Measurements from ENCODE around the gene CDH22. TPM values are rescaled to one million over a fixed set of nuclear protein-coding genes. Genes with fewer than 3 reads are reported as not detected.

CDH22 gene
- total RNA-seq = not detected in 2 replicates

GRCh38 chr20:46308258-46309157 lies at the start of gene CDH22:
Gene CDH22 (minus strand): TSS chr20:46308498. CDS start chr20:46251294, 57,204 bp downstream.
- intact Hi-C loops (cut with micrococcal nuclease) = no loop called here

- intact Hi-C loops (cut with micrococcal nuclease) = no loop called here
These were observed 48.8 kb upstream of the CDH22 start for GRCh38 chr20:46357030-46357514.

GRCh38 chr20:46356195-46357029 lies 48.1 kb upstream of the CDH22 start:
- intact Hi-C loops (cut with micrococcal nuclease) = no loop called here

GRCh38 chr20:46355778-46356177 lies 47.5 kb upstream of the CDH22 start:
- intact Hi-C loops (cut with micrococcal nuclease) = no loop called here

GRCh38 chr20:46354920-46355654 lies 46.8 kb upstream of the CDH22 start:
- intact Hi-C loops (cut with micrococcal nuclease) = no loop called here

- intact Hi-C loops (cut with micrococcal nuclease) = no loop called here
These were observed 45.9 kb upstream of the CDH22 start for GRCh38 chr20:46354207-46354555.

GRCh38 chr20:46353500-46354206 lies 45.4 kb upstream of the CDH22 start:
- intact Hi-C loops (cut with micrococcal nuclease) = no loop called here

- intact Hi-C loops (cut with micrococcal nuclease) = no loop called here
These were observed 44.2 kb upstream of the CDH22 start for GRCh38 chr20:46352370-46352938.

- intact Hi-C loops (cut with micrococcal nuclease) = no loop called here
These were observed 43.2 kb upstream of the CDH22 start for GRCh38 chr20:46351357-46352058.

GRCh38 chr20:46350986-46351267 lies 42.6 kb upstream of the CDH22 start:
- intact Hi-C loops (cut with micrococcal nuclease) = no loop called here

- intact Hi-C loops (cut with micrococcal nuclease) = no loop called here
These were observed 42.1 kb upstream of the CDH22 start for GRCh38 chr20:46350201-46350985.

GRCh38 chr20:46349742-46350056 lies 41.4 kb upstream of the CDH22 start:
- intact Hi-C loops (cut with micrococcal nuclease) = loop anchor here (1.0 to 2.0 kb wide), 4 partner anchors 42 to 335 kb away; no protein-coding TSS in a partner anchor

- intact Hi-C loops (cut with micrococcal nuclease) = loop anchor here (1.0 to 2.0 kb wide), 4 partner anchors 42 to 334 kb away; no protein-coding TSS in a partner anchor
These were observed 40.9 kb upstream of the CDH22 start for GRCh38 chr20:46349035-46349741.

GRCh38 chr20:46347841-46348803 lies 39.8 kb upstream of the CDH22 start:
- intact Hi-C loops (cut with micrococcal nuclease) = loop anchor here (2.0 kb wide), 3 partner anchors 215 to 333 kb away; no protein-coding TSS in a partner anchor

- intact Hi-C loops (cut with micrococcal nuclease) = no loop called here
These were observed 38.5 kb upstream of the CDH22 start for GRCh38 chr20:46346770-46347169.

GRCh38 chr20:46344488-46345162 lies 36.3 kb upstream of the CDH22 start:
- intact Hi-C loops (cut with micrococcal nuclease) = no loop called here

- intact Hi-C loops (cut with micrococcal nuclease) = no loop called here
These were observed 35.7 kb upstream of the CDH22 start for GRCh38 chr20:46343975-46344357.
